Kidney (tissue), 14 donors: ENCODE measurements around the gene DDIT4. TPM values are rescaled to one million over a fixed set of nuclear protein-coding genes. Genes with fewer than 3 reads are reported as not detected.

Experiments used
- DNase-seq, 5 donors: peaks; one replicate each; pipeline ENCODE4 v3.0.0-alpha.2; 2013 to 2020
- FAIRE-seq: peaks from 2 replicates; lab custom pipeline; 2012; peaks lifted over from hg19 to GRCh38; lab: Jason Lieb, UNC
- H3K27ac ChIP-seq, 2 donors: one replicate each; pipeline ENCODE4 v1.7.0; 2013; ENCODE audit warnings: low read depth in 2 of 2, low read length in 2 of 2, inconsistent platforms in 1 of 2
- H3K27me3 ChIP-seq: one replicate; pipeline ENCODE4 v1.7.1; 2013; ENCODE audit warnings: low read length, inconsistent platforms; ENCODE audit not compliant: control insufficient read depth, insufficient read depth
- H3K36me3 ChIP-seq, 3 donors: one replicate each; pipeline versions ENCODE4 v1.7.0 to v1.7.1; 2013; ENCODE audit warnings: low read length in 3 of 3, control low read depth in 1 of 3, inconsistent platforms in 1 of 3; ENCODE audit not compliant: insufficient read depth in 3 of 3, control insufficient read depth in 2 of 3
- H3K4me1 ChIP-seq, 3 donors: one replicate each; pipeline versions ENCODE4 v1.7.0 to v1.7.1; 2013; ENCODE audit warnings: low read length in 3 of 3, inconsistent platforms in 1 of 3, low read depth in 1 of 3; ENCODE audit not compliant: control insufficient read depth in 2 of 3, insufficient read depth in 2 of 3
- H3K4me3 ChIP-seq, 3 donors: one replicate each; pipeline versions ENCODE4 v1.7.0 to v1.8.1; 2013; ENCODE audit warnings: low read length in 3 of 3, control low read depth in 1 of 3, inconsistent platforms in 1 of 3
- H3K9ac ChIP-seq, 3 donors: one replicate each; pipeline versions ENCODE4 v1.7.0 to v1.7.1; 2013; ENCODE audit warnings: low read length in 3 of 3, control low read depth in 1 of 3, inconsistent platforms in 1 of 3
- H3K9me3 ChIP-seq, 3 donors: one replicate each; pipeline versions ENCODE4 v1.7.0 to v1.7.1; 2013; ENCODE audit warnings: low read length in 3 of 3, control low read depth in 1 of 3, inconsistent platforms in 1 of 3; ENCODE audit not compliant: control insufficient read depth in 2 of 3, insufficient read depth in 1 of 3
- CTCF ChIP-seq: IDR thresholded peaks from 3 replicates; pipeline ENCODE4 v1.5.1; 2012; ENCODE audit warnings: mild to moderate bottlenecking, moderate library complexity, borderline replicate concordance; ENCODE audit not compliant: insufficient read depth; ENCODE audit errors: extremely low read depth
- intact Hi-C: fragments of 100-400 bp; cut with DNase I; formaldehyde crosslinking; loops from one replicate; pipeline ENCODE4 v1.11.1; 2022
- polyA plus RNA-seq: library from polyadenylated mRNA; stranded (reverse); fragments of 350-450 nt; fragmentation: Illumina TruSeq; extraction: RNeasy Lipid Tissue Mini Kit (QIAGEN cat#74804); gene quantifications from one replicate; pipeline ENCODE4 v1.2.3, GENCODE V29; 2014; ENCODE audit warnings: low read depth, low replicate concordance; ENCODE audit not compliant: insufficient read depth
- total RNA-seq: library from RNA; stranded (reverse); fragmentation: NEBNext Ultra II Directional; extraction: Animal tissue kit (Norgen Biotek cat#: 25700); gene quantifications from one replicate; pipeline ENCODE4 v1.2.1, GENCODE V29; 2021
- donor health status: control.
- donor health status: control.
- donor health status: control.
- donor health status: control.
- donor health status: control.
- donor health status: DM: yes; HTN: yes; CAD: no.
- donor health status: Normal renal cell carcinoma (clear cell type).

The DDIT4 gene
- total and polyA plus RNA-seq, 2 donors from 2014 or later = 96.9 to 292 TPM

DNA sequence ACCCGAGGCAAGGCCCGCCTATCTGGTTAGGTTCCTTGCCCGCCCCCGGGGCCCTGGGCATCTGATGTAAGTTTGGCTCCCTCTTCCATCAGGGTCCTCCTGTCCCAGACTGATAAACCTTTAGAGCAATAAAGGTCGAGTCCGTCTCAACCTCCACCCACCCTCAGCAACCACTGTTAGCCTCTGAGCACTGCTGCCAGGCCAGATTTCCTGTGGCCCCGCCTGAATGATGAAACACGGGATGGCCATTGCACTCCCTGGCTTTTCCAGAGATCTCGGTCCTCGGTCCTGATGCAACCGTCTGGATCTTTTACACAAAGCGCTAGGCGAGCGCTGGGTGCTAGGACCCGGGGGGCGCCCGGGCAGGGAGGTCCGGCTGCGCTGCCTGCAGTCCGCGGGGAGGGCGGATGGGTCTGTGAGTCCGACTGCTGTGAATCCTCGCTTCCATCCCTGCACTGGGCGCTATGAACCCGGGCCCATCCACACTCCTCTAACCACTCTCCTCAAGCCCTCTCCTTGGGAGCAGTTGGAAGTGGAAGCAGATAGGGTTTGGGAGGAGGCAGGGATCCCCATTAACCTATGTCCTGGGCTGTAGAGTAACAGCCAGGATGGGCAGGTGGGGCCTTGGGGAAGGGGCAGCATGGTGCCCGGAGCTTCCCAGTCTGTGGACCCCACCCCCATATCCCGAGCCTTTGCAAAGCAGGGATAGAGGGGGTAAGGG, 875 bp upstream of the DDIT4 start:
- peak overlapping the region; percentile 99 for H3K27ac ChIP-seq
- DNase-seq (peak; percentile 92 to 98 (median 96)), FAIRE-seq (no peak)
- TF ChIP-seq CTCF = no peak
- no peaks in the 10 kb centered on the region for H3K9me3 ChIP-seq
- H3K4me1 ChIP-seq = peaks cover 0 to 11% (median 8%) of the 10 kb centered on the region in 3 donors
- no peaks in the 10 kb centered on the region for H3K27me3 ChIP-seq
- intact Hi-C loops = loop anchor here (10.0 kb wide), 1 partner anchor 62 kb away; no protein-coding TSS in a partner anchor
- H3K4me3 ChIP-seq = peak overlapping the region; percentile 76 to 98 (median 82)
- peaks cover 0 to 13% (median 2%) of the 10 kb centered on the region in 3 donors for H3K36me3 ChIP-seq
- peak overlapping the region; percentile 65 to 93 (median 79) for H3K9ac ChIP-seq

DNA sequence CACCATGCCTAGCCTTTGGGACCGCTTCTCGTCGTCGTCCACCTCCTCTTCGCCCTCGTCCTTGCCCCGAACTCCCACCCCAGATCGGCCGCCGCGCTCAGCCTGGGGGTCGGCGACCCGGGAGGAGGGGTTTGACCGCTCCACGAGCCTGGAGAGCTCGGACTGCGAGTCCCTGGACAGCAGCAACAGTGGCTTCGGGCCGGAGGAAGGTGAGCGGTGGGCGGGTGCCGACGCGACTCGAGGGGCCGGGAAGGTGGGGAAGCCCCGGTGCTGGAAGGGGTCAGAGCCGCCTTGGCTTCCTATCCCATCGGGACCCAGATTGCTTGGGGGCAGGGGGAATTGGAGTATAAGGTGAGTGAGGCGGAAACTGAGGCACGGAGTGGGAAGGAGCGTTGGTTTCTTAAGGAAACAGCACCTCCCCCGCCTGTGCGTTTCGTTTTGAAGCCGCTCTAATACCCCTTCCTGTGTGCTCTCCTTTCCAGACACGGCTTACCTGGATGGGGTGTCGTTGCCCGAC, 547 bp downstream of the DDIT4 start:
- TF ChIP-seq CTCF = no peak
- peak overlapping the region; percentile 99 for H3K27ac ChIP-seq
- peaks cover 0 to 11% (median 8%) of the 10 kb centered on the region in 3 donors for H3K4me1 ChIP-seq
- H3K4me3 ChIP-seq = peak overlapping the region; percentile 97 to 98 (median 98)
- no peaks in the 10 kb centered on the region for H3K27me3 ChIP-seq
- no peaks in the 10 kb centered on the region for H3K9me3 ChIP-seq
- FAIRE-seq = no peak
- intact Hi-C loops = loop anchor here (10.0 kb wide), 1 partner anchor 61 kb away; no protein-coding TSS in a partner anchor
- peak overlapping the region; percentile 96 to 98 (median 98) for H3K9ac ChIP-seq
- H3K36me3 ChIP-seq = peaks cover 0 to 13% (median 2%) of the 10 kb centered on the region in 3 donors
- DNase-seq = peak in 2 of 5 donors; percentile 64 to 89

- intact Hi-C loops = loop anchor here (10.0 kb wide), 1 partner anchor 60 kb away; no protein-coding TSS in a partner anchor
- no peaks in the 10 kb centered on the region for H3K27me3 ChIP-seq
- peak overlapping the region; percentile 99 for H3K27ac ChIP-seq
- no peaks in the 10 kb centered on the region for H3K9me3 ChIP-seq
- peaks cover 0 to 11% (median 8%) of the 10 kb centered on the region in 3 donors for H3K4me1 ChIP-seq
- FAIRE-seq = no peak
- H3K36me3 ChIP-seq = peaks cover 0 to 13% (median 2%) of the 10 kb centered on the region in 3 donors
- DNase-seq = peak; percentile 80 to 92 (median 84)
- peak overlapping the region; percentile 97 to 98 (median 98) for H3K4me3 ChIP-seq
- peak; percentile 58 for TF ChIP-seq CTCF
- peak overlapping the region; percentile 96 to 98 (median 98) for H3K9ac ChIP-seq
Measured at GRCh38 chr10:72274730-72275350, 1.1 kb downstream of the DDIT4 start.
